ENCODE data around the gene TIAM1.

DNA sequence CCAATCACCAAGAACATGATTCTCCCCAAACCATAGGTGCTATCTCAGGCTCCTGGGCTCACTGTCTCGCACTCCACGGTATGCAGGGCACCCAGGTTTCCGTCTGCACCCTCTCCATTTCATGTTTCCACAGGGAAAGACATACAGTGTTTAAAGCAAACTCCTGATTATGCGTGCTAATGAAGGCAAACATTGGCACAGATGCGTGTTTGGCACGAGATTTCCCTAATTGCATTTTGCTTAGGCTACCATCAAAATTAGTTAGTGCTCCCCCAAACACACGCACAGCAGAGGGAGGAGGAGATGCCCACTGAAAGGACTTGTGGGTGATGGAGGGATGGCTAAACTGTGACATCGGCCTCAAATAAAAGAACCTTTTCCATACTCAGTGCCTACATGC lies 32.2 kb upstream of the TIAM1 start:
- TF ChIP-seq, protein P1, sequence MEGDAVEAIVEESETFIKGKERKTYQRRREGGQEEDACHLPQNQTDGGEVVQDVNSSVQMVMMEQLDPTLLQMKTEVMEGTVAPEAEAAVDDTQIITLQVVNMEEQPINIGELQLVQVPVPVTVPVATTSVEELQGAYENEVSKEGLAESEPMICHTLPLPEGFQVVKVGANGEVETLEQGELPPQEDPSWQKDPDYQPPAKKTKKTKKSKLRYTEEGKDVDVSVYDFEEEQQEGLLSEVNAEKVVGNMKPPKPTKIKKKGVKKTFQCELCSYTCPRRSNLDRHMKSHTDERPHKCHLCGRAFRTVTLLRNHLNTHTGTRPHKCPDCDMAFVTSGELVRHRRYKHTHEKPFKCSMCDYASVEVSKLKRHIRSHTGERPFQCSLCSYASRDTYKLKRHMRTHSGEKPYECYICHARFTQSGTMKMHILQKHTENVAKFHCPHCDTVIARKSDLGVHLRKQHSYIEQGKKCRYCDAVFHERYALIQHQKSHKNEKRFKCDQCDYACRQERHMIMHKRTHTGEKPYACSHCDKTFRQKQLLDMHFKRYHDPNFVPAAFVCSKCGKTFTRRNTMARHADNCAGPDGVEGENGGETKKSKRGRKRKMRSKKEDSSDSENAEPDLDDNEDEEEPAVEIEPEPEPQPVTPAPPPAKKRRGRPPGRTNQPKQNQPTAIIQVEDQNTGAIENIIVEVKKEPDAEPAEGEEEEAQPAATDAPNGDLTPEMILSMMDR (IDR thresholded peaks at IDR 0.05), result no peak
- no peak for TF ChIP-seq POLR2A (IDR thresholded peaks at IDR 0.05)

All from adrenal gland (tissue), 5 donors.